IgD-negative memory B cell (primary cell): Measurements from ENCODE around the gene ADD3. TPM values are rescaled to one million over a fixed set of nuclear protein-coding genes. Genes with fewer than 3 reads are reported as not detected.

ENCODE experiments used
- H3K27ac Mint-ChIP-seq, 3 donors: one replicate each; pipeline ENCODE4 v1.8.0; 2020 to 2022; ENCODE audit warnings: mild to moderate bottlenecking in 3 of 3, mixed read lengths in 3 of 3, moderate library complexity in 1 of 3
- H3K27me3 Mint-ChIP-seq: one replicate; pipeline ENCODE4 v1.8.0; 2021; ENCODE audit warnings: mixed read lengths
- H3K36me3 Mint-ChIP-seq: one replicate; pipeline ENCODE4 v1.8.0; 2020; ENCODE audit warnings: mild to moderate bottlenecking, mixed read lengths
- H3K4me1 Mint-ChIP-seq, 3 donors: one replicate each; pipeline ENCODE4 v1.8.0; 2020 to 2022; ENCODE audit warnings: mixed read lengths in 3 of 3, mild to moderate bottlenecking in 1 of 3
- H3K4me3 Mint-ChIP-seq, 4 donors: one replicate each; pipeline ENCODE4 v1.8.0; 2020 to 2022; ENCODE audit warnings: mild to moderate bottlenecking in 4 of 4, mixed read lengths in 4 of 4, moderate library complexity in 3 of 4
- H3K9me3 Mint-ChIP-seq, 3 donors: one replicate each; pipeline ENCODE4 v1.8.0; 2020 to 2021; ENCODE audit warnings: mixed read lengths in 3 of 3, mild to moderate bottlenecking in 1 of 3
- polyA plus RNA-seq: library from polyadenylated mRNA; unstranded; fragments of 300-500 nt; fragmentation: Illumina TruSeq; gene quantifications from one replicate; pipeline ENCODE4 v1.2.3, GENCODE V29; 2021

Gene ADD3
- polyA plus RNA-seq, 1 donor from 2014 or later = 344 TPM

GRCh38 chr10:110174816-110175215 is 167.0 kb downstream of the ADD3 start:
- H3K4me3 Mint-ChIP-seq = no peak overlapping the region
- H3K27ac Mint-ChIP-seq = no peak overlapping the region
- H3K9me3 Mint-ChIP-seq = no peaks in the 10 kb centered on the region
- H3K4me1 Mint-ChIP-seq = peaks cover 2 to 10% (median 7%) of the 10 kb centered on the region in 3 donors
- H3K27me3 Mint-ChIP-seq = peaks cover 52% of the 10 kb centered on the region
- H3K36me3 Mint-ChIP-seq = no peaks in the 10 kb centered on the region

- Mint-ChIP-seq H3K27me3 (peaks cover 48% of the 10 kb centered on the region), H3K4me3 (no peak overlapping the region), H3K4me1 (peaks cover 2 to 10% (median 7%) of the 10 kb centered on the region in 3 donors), H3K9me3 (no peaks in the 10 kb centered on the region), H3K36me3 (no peaks in the 10 kb centered on the region), H3K27ac (no peak overlapping the region)
Observed at GRCh38 chr10:110175406-110175805, 167.6 kb downstream of the ADD3 start.

- Mint-ChIP-seq H3K27me3 (peaks cover 44% of the 10 kb centered on the region), H3K4me1 (peaks cover 2 to 6% (median 3%) of the 10 kb centered on the region in 3 donors), H3K4me3 (no peak overlapping the region)
Observed at GRCh38 chr10:110176141-110177030, 168.6 kb downstream of the ADD3 start.

GRCh38 chr10:110179220-110179619 is 171.4 kb downstream of the ADD3 start:
- Mint-ChIP-seq H3K27me3 (peaks cover 32% of the 10 kb centered on the region), H3K9me3 (no peaks in the 10 kb centered on the region), H3K4me3 (no peak overlapping the region), H3K36me3 (no peaks in the 10 kb centered on the region), H3K4me1 (peaks cover 2 to 6% (median 3%) of the 10 kb centered on the region in 3 donors), H3K27ac (peak overlapping the region in 1 of 3 donors; percentile 13)

More at GRCh38 chr10:110176141-110177030, 168.6 kb downstream of the ADD3 start:
- H3K27ac Mint-ChIP-seq = no peak overlapping the region
- no peaks in the 10 kb centered on the region for H3K36me3 Mint-ChIP-seq
- no peaks in the 10 kb centered on the region for H3K9me3 Mint-ChIP-seq

- H3K9me3 Mint-ChIP-seq = no peaks in the 10 kb centered on the region
- no peak overlapping the region for H3K27ac Mint-ChIP-seq
- H3K36me3 Mint-ChIP-seq = no peaks in the 10 kb centered on the region
- peaks cover 0 to 2% (median 2%) of the 10 kb centered on the region in 3 donors for H3K4me1 Mint-ChIP-seq
- H3K27me3 Mint-ChIP-seq = peaks cover 19% of the 10 kb centered on the region
- H3K4me3 Mint-ChIP-seq = no peak overlapping the region
Observed at GRCh38 chr10:110181451-110181850, 173.7 kb downstream of the ADD3 start.

DNA sequence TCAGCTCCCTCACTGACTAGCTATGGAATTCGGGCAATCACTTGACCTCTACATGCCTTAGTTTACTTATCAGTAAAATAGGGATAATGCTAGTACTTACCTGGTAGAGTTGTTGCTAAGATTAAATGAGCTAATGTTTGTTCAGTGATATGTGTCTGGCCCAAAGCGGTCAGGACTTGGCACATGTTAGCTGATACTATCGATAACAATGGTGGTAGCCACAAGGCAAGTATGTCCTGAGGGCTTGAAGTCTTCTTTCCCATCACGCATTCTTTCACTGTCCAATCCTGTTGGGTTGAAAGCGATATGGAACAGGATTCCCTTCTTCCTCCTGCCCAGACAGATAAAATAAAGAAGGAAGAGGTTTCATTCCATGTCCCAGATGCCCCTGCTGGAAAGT is 174.1 kb downstream of the ADD3 start:
- Mint-ChIP-seq H3K27me3 (peaks cover 17% of the 10 kb centered on the region), H3K4me3 (no peak overlapping the region), H3K4me1 (peaks cover 0 to 2% (median 0%) of the 10 kb centered on the region in 3 donors), H3K27ac (no peak overlapping the region), H3K9me3 (no peaks in the 10 kb centered on the region), H3K36me3 (no peaks in the 10 kb centered on the region)

- Mint-ChIP-seq H3K4me1 (no peaks in the 10 kb centered on the region), H3K9me3 (no peaks in the 10 kb centered on the region), H3K27ac (no peak overlapping the region), H3K27me3 (peaks cover 4% of the 10 kb centered on the region), H3K4me3 (no peak overlapping the region), H3K36me3 (no peaks in the 10 kb centered on the region)
Observed at GRCh38 chr10:110184398-110184797, 176.6 kb downstream of the ADD3 start.

Other genes starting within 250 kb of the ADD3 start
- 14.7 TPM for gene XPNPEP1, start 84.5 kb upstream of the ADD3 start, polyA plus RNA-seq
- 13.9 TPM for gene MXI1, start 199.6 kb downstream of the ADD3 start, polyA plus RNA-seq